ENCODE measurements around the gene STX16.

DNA sequence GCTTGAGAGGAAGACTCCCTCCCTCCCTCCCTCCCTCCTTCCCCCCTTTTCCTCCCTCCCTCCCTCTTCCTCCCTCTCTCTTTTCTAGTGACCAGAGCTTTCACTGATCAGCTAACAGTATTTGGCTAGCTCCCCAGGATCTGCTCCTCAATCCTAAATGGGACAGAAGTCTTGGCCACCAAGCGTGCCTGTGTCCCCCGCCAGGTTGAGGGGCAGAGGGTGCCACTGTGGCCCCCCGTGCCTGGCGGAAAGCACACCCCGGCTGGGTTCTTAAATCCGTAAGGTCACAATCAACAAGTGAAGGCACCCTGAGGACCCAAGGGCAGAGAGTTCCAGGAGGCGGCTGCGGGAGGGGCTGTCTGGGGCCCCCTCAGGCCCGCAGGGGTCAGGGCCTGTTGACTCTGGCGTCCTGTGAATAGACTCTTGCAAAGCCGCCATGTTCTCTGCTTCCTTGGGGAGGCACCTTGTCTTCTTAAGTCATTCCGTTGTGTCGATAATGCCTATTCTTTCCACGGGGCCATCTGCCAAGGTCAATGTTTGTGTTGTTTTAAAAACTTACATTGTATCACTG is 38.9 kb upstream of the STX16 start:
- TF ChIP-seq TCF12 (IDR thresholded peaks at IDR 0.05; ENCODE audit: low read depth) (no peak), CREB1 (IDR thresholded peaks at IDR 0.05; ENCODE audit: low read depth) (no peak), CEBPB (IDR thresholded peaks at IDR 0.05) (no peak), EP300 (IDR thresholded peaks at IDR 0.05; ENCODE audit: borderline replicate concordance) (no peak), NFIC (IDR thresholded peaks at IDR 0.05) (no peak)
- TF ChIP-seq, protein P1, sequence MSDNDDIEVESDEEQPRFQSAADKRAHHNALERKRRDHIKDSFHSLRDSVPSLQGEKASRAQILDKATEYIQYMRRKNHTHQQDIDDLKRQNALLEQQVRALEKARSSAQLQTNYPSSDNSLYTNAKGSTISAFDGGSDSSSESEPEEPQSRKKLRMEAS (IDR thresholded peaks at IDR 0.05) = no peak
- TF ChIP-seq, protein P2, sequence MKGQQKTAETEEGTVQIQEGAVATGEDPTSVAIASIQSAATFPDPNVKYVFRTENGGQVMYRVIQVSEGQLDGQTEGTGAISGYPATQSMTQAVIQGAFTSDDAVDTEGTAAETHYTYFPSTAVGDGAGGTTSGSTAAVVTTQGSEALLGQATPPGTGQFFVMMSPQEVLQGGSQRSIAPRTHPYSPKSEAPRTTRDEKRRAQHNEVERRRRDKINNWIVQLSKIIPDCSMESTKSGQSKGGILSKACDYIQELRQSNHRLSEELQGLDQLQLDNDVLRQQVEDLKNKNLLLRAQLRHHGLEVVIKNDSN (IDR thresholded peaks at IDR 0.05) = no peak
